ENCODE data around the gene ERCC4. TPM values are rescaled to one million over a fixed set of nuclear protein-coding genes. Genes with fewer than 3 reads are reported as not detected.

The ERCC4 gene
- total RNA-seq, 4 donors from 2014 or later = 2.5 to 13.2 (median 4.8) TPM

DNA sequence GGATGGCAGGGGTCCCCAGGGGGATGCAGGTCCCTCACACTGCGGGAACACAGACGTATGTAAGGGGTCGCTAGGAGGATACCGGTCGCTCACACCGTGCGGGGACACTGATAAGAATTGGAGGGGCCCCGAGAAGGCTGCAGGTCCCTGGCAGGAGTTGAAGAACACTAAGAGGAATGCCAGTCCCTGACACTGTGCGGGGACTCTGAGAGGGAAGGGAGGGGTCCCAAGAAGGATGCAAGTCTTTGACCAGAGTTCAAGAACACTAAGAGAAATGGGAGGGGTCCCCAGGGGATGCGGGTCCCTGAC, 510 bp downstream of the ERCC4 start:
- peak overlapping the region; percentile 72 to 83 (median 76) for H3K27ac ChIP-seq
- DNase-seq = peak in 1 of 3 donors; percentile 46
- no peaks in the 10 kb centered on the region for H3K27me3 ChIP-seq
- TF ChIP-seq, protein P1, sequence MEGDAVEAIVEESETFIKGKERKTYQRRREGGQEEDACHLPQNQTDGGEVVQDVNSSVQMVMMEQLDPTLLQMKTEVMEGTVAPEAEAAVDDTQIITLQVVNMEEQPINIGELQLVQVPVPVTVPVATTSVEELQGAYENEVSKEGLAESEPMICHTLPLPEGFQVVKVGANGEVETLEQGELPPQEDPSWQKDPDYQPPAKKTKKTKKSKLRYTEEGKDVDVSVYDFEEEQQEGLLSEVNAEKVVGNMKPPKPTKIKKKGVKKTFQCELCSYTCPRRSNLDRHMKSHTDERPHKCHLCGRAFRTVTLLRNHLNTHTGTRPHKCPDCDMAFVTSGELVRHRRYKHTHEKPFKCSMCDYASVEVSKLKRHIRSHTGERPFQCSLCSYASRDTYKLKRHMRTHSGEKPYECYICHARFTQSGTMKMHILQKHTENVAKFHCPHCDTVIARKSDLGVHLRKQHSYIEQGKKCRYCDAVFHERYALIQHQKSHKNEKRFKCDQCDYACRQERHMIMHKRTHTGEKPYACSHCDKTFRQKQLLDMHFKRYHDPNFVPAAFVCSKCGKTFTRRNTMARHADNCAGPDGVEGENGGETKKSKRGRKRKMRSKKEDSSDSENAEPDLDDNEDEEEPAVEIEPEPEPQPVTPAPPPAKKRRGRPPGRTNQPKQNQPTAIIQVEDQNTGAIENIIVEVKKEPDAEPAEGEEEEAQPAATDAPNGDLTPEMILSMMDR (IDR thresholded peaks at IDR 0.05) = no peak
- TF ChIP-seq POLR2A (IDR thresholded peaks at IDR 0.05) = no peak
- H3K36me3 ChIP-seq = peaks cover 0 to 3% (median 0%) of the 10 kb centered on the region in 3 donors
- H3K4me3 ChIP-seq = peak overlapping the region; percentile 86 to 97 (median 94)
- no peaks in the 10 kb centered on the region for H3K9me3 ChIP-seq
- peaks cover 0 to 9% (median 5%) of the 10 kb centered on the region in 4 donors for H3K4me1 ChIP-seq

DNA sequence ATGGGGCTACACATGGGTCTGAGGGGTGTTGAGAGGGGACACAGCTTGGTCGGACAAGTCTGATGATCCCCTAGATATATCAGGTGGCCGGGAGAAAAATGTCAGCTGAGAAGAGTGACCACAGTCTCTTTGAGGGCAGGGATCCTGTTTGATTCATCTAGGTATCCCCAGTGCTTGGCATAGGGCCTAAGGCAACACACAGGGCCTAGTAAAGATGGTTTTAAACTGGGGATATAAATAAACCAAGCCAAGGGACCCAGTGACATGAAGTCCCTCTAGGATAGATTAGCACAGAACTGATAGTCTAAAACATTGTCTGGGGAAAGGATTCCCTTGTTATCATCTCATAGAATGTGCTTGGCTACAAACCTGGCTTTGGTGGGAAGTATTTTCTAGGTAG, 1.4 kb downstream of the ERCC4 start:
- DNase-seq = no peak
- Histone ChIP-seq H3K27ac (no peak overlapping the region), H3K9me3 (no peaks in the 10 kb centered on the region), H3K36me3 (peaks cover 0 to 7% (median 0%) of the 10 kb centered on the region in 3 donors), H3K27me3 (no peaks in the 10 kb centered on the region), H3K4me3 (no peak overlapping the region), H3K4me1 (peaks cover 0 to 9% (median 5%) of the 10 kb centered on the region in 4 donors)
- no peak for TF ChIP-seq POLR2A (IDR thresholded peaks at IDR 0.05)
- TF ChIP-seq, protein P1 (IDR thresholded peaks at IDR 0.05) = no peak

DNA sequence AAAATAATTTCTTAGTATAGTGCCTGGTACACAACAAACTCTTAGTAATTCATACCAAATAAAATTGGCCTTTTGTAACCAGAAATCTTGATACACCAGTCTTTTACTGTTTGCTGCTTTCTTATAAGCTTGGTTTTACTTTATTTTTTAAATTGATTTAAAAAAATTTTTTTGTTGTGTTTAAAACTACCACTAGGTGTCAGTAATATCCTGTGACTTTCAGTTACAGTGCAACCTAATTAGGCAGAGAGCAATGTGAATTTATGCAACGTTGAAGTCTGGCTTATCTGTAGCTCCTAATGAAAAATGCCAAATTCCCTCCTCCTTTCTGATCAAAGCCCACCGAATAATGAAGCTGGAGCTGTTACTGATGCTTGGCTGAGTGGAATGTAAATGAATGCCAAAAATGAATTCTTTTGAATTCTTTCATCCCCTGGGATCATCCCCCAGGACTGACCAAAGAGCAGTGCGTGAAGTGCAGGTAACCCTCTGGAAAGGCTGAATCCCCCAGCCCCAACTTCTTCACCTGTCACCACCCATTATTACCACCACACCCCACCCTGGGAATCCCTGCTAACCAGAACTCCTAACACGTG, 3.8 kb downstream of the ERCC4 start:
- Histone ChIP-seq H3K9me3 (no peaks in the 10 kb centered on the region), H3K4me1 (peaks cover 0 to 9% (median 5%) of the 10 kb centered on the region in 4 donors), H3K27me3 (no peaks in the 10 kb centered on the region), H3K36me3 (peaks cover 0 to 10% (median 0%) of the 10 kb centered on the region in 3 donors), H3K27ac (no peak overlapping the region), H3K4me3 (no peak overlapping the region)
- no peak for DNase-seq
- no peak for TF ChIP-seq POLR2A (IDR thresholded peaks at IDR 0.05)
- TF ChIP-seq, protein P1 (IDR thresholded peaks at IDR 0.05) = peak; percentile 34 to 80 (median 76)

DNA sequence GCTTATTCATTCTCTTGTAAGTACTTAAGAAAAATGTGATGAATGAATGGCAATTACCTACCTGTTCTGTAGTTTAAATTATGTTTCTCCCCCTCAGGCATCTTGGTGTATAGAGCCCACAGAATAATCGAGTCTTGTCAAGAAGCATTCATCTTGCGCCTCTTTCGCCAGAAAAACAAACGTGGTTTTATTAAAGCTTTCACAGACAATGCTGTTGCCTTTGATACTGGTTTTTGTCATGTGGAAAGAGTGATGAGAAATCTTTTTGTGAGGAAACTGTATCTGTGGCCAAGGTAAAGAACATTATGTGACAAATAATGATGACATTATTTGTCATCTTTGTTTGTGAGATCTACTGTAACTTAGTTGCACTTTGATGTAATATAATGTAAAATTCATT, 6.5 kb downstream of the ERCC4 start:
- TF ChIP-seq POLR2A (IDR thresholded peaks at IDR 0.05) = no peak
- TF ChIP-seq, protein P1 (IDR thresholded peaks at IDR 0.05) = no peak
- no peak for DNase-seq

DNA sequence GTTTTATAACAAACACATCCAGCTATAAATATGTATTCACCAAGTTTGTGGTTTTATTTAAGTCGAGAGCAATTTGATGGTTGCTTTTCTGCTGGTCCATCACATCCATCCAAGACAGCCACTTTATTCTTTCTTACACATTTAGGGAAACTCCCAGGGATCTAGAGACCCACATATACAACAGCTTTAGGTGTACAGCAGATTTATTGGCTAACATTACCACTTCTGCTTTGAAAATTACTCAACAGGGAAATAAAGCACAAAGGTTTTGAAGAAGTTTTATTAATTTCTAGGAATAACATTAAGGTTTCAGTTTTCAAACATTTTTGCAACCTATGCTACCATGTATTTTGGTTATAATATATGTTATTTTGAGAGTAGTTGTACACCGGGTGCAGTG, 6.9 kb downstream of the ERCC4 start:
- no peaks in the 10 kb centered on the region for H3K9me3 ChIP-seq
- H3K27ac ChIP-seq = no peak overlapping the region
- no peak overlapping the region for H3K4me3 ChIP-seq
- TF ChIP-seq, protein P1 (IDR thresholded peaks at IDR 0.05) = no peak
- H3K4me1 ChIP-seq = no peaks in the 10 kb centered on the region
- H3K27me3 ChIP-seq = no peaks in the 10 kb centered on the region
- H3K36me3 ChIP-seq = peaks cover 0 to 10% (median 0%) of the 10 kb centered on the region in 3 donors
- no peak for DNase-seq

More for the DNA sequence above, 6.5 kb downstream of the ERCC4 start:
- no peaks in the 10 kb centered on the region for H3K9me3 ChIP-seq
- H3K4me1 ChIP-seq = no peaks in the 10 kb centered on the region
- H3K27ac ChIP-seq = no peak overlapping the region
- H3K4me3 ChIP-seq = no peak overlapping the region
- peaks cover 0 to 10% (median 0%) of the 10 kb centered on the region in 3 donors for H3K36me3 ChIP-seq
- no peaks in the 10 kb centered on the region for H3K27me3 ChIP-seq

Measured in Peyer's patch (tissue), 4 donors.